Loucy (cell line): ENCODE measurements around the gene SYT1.

Experiments
- H2AFZ ChIP-seq: fragments of 200-600 bp; sonication (generic); 2 replicates; pipeline ENCODE4 v1.6.0; 2016; ENCODE audit warnings: antibody characterized with exemption, mild to moderate bottlenecking, low read length, moderate library complexity
- H3F3A ChIP-seq: fragments of 200-600 bp; 2 replicates; pipeline ENCODE4 v1.6.0; 2016; ENCODE audit warnings: antibody characterized with exemption, low read depth, mild to moderate bottlenecking
- H3K27me3 ChIP-seq: fragments of 200-600 bp; sonication (generic); 2 replicates; pipeline ENCODE4 v1.6.1; 2014; ENCODE audit warnings: low read length, mild to moderate bottlenecking; ENCODE audit not compliant: insufficient read depth, poor library complexity, severe bottlenecking
- H3K36me3 ChIP-seq: fragments of 200-600 bp; sonication (generic); 2 replicates; pipeline ENCODE4 v1.6.1; 2016; ENCODE audit warnings: low read length; ENCODE audit not compliant: insufficient read depth
- H3K4me1 ChIP-seq: fragments of 200-600 bp; sonication (generic); 2 replicates; pipeline ENCODE4 v1.5.1; 2014; ENCODE audit warnings: low read length, mild to moderate bottlenecking; ENCODE audit not compliant: insufficient read depth, poor library complexity, severe bottlenecking
- H3K4me2 ChIP-seq: fragments of 200-600 bp; sonication (generic); 2 replicates; pipeline ENCODE4 v1.6.0; 2014; ENCODE audit warnings: antibody characterized with exemption, low read length, low read depth, mild to moderate bottlenecking; ENCODE audit not compliant: poor library complexity, severe bottlenecking
- H3K4me3 ChIP-seq: fragments of 200-600 bp; sonication (generic); 2 replicates; pipeline ENCODE4 v1.5.1; 2014; ENCODE audit warnings: low read length, mild to moderate bottlenecking, mixed read lengths; ENCODE audit not compliant: poor library complexity, severe bottlenecking
- H3K79me2 ChIP-seq: fragments of 200-600 bp; sonication (generic); 2 replicates; pipeline ENCODE4 v1.6.1; 2014; ENCODE audit warnings: low read length; ENCODE audit not compliant: insufficient read depth
- H3K9ac ChIP-seq: fragments of 200-600 bp; sonication (generic); 2 replicates; pipeline ENCODE4 v1.6.0; 2014; ENCODE audit warnings: mild to moderate bottlenecking, low read depth, low read length, moderate library complexity; ENCODE audit not compliant: poor library complexity, severe bottlenecking
- H3K9me2 ChIP-seq: fragments of 200-600 bp; sonication (generic); replicated peaks from 2 replicates; pipeline ENCODE4 v1.6.1; 2016; ENCODE audit warnings: low read depth, low read length, mixed read lengths
- H3K9me3 ChIP-seq: fragments of 200-600 bp; sonication (generic); 2 replicates; pipeline ENCODE4 v1.6.1; 2014; ENCODE audit warnings: mild to moderate bottlenecking, antibody characterized with exemption, low read length, low read depth; ENCODE audit not compliant: insufficient read depth
- H4K20me1 ChIP-seq: fragments of 200-600 bp; sonication (generic); 2 replicates; pipeline ENCODE4 v1.6.0; 2014; ENCODE audit warnings: antibody characterized with exemption, low read length, mild to moderate bottlenecking; ENCODE audit not compliant: insufficient read depth, poor library complexity, severe bottlenecking
- EZH2phosphoT487 ChIP-seq: fragments of 200-600 bp; IDR thresholded peaks from 2 replicates; pipeline ENCODE4 v1.6.1; 2018; ENCODE audit warnings: antibody characterized with exemption, mild to moderate bottlenecking, moderate library complexity, borderline replicate concordance
- TF ChIP-seq, protein P1 (sequence below): fragments of 200-600 bp; sonication (generic); conservative IDR thresholded peaks from 2 replicates; pipeline ENCODE4 v1.5.1; 2014; ENCODE audit warnings: mild to moderate bottlenecking, antibody characterized with exemption, low read length

Gene SYT1

GRCh38 chr12:79183926-79184325, 319.4 kb downstream of the SYT1 start:
- no peaks in the 10 kb centered on the region for H3K27me3 ChIP-seq
- no peaks in the 10 kb centered on the region for H4K20me1 ChIP-seq
- TF ChIP-seq, protein P1, sequence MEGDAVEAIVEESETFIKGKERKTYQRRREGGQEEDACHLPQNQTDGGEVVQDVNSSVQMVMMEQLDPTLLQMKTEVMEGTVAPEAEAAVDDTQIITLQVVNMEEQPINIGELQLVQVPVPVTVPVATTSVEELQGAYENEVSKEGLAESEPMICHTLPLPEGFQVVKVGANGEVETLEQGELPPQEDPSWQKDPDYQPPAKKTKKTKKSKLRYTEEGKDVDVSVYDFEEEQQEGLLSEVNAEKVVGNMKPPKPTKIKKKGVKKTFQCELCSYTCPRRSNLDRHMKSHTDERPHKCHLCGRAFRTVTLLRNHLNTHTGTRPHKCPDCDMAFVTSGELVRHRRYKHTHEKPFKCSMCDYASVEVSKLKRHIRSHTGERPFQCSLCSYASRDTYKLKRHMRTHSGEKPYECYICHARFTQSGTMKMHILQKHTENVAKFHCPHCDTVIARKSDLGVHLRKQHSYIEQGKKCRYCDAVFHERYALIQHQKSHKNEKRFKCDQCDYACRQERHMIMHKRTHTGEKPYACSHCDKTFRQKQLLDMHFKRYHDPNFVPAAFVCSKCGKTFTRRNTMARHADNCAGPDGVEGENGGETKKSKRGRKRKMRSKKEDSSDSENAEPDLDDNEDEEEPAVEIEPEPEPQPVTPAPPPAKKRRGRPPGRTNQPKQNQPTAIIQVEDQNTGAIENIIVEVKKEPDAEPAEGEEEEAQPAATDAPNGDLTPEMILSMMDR: no peak
- no peak for TF ChIP-seq EZH2phosphoT487
- H3K9me3 ChIP-seq: no peaks in the 10 kb centered on the region
- no peak overlapping the region for H2AFZ ChIP-seq
- no peak overlapping the region for H3K4me3 ChIP-seq
- no peak overlapping the region for H3K4me2 ChIP-seq
- no peaks in the 10 kb centered on the region for H3K79me2 ChIP-seq
- no peaks in the 10 kb centered on the region for H3F3A ChIP-seq
- H3K9ac ChIP-seq: no peak overlapping the region
- H3K4me1 ChIP-seq: no peaks in the 10 kb centered on the region
- no peaks in the 10 kb centered on the region for H3K36me3 ChIP-seq
- H3K9me2 ChIP-seq: no peaks in the 10 kb centered on the region

- no peaks in the 10 kb centered on the region for H3K9me2 ChIP-seq
- H3F3A ChIP-seq: no peaks in the 10 kb centered on the region
- H3K4me1 ChIP-seq: no peaks in the 10 kb centered on the region
- TF ChIP-seq EZH2phosphoT487: no peak
- TF ChIP-seq, protein P1: no peak
- H3K79me2 ChIP-seq: no peaks in the 10 kb centered on the region
- no peaks in the 10 kb centered on the region for H3K36me3 ChIP-seq
- no peaks in the 10 kb centered on the region for H3K9me3 ChIP-seq
- H2AFZ ChIP-seq: no peak overlapping the region
- no peak overlapping the region for H3K4me2 ChIP-seq
- H3K9ac ChIP-seq: no peak overlapping the region
- H4K20me1 ChIP-seq: no peaks in the 10 kb centered on the region
- no peaks in the 10 kb centered on the region for H3K27me3 ChIP-seq
- no peak overlapping the region for H3K4me3 ChIP-seq
Observed at GRCh38 chr12:79186506-79186905, 321.9 kb downstream of the SYT1 start.

- Histone ChIP-seq H3K9me2 (no peaks in the 10 kb centered on the region), H3F3A (no peaks in the 10 kb centered on the region), H3K4me1 (no peaks in the 10 kb centered on the region), H2AFZ (no peak overlapping the region), H3K9me3 (no peaks in the 10 kb centered on the region), H3K4me2 (no peak overlapping the region), H3K36me3 (no peaks in the 10 kb centered on the region), H3K9ac (no peak overlapping the region), H4K20me1 (no peaks in the 10 kb centered on the region), H3K4me3 (no peak overlapping the region), H3K79me2 (no peaks in the 10 kb centered on the region), H3K27me3 (no peaks in the 10 kb centered on the region)
- TF ChIP-seq EZH2phosphoT487: no peak
- TF ChIP-seq, protein P1: no peak
Observed at GRCh38 chr12:79187032-79187431, 322.5 kb downstream of the SYT1 start.
